Fibroblast of peridontal ligament (primary cell): Measurements from ENCODE around the gene LYG1.

Experiments used
- DNase-seq: peaks from one replicate; pipeline ENCODE4 v3.0.0-alpha.2; 2010; ENCODE audit errors: extremely low read depth

LYG1 gene

DNA sequence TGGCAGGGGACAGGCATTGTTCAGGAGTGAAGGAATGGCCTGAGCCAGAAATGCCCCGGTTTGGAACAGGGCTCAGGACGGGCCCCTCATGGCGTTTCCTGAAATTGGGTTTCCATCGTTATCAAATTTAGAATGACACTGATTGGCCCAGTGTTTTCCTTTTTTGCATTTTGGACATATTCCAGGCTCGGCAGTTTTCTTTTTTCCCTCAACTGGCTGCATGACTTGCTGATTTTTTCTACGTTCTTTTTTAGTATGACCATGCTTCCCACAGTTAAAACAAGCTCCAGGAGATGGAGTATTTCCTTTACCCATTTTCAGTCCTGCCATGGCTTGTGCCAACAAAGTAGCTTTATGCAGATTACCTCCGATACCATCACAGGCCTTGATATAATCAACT lies 25.1 kb downstream of the LYG1 start:
- DNase-seq: no peak

DNA sequence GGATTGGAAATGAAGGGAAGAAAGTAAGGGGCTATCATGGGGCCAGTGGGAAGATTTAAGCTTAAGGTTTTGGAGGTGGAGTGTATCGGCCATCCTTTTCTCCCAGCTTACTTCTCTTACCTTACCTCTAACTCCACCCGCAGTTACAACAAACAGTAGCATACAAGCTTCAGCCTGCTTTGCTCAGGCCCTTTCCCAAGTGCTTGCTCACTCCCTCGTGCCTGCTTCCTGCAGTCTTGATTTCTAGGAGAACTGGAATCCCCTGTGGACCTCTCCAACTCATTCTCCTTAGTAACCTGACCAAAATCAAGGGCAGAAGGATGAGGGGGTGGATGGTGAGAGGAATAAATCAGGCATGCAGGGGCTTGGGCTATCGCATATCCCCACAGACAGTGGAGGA lies 39.8 kb downstream of the LYG1 start:
- DNase-seq: no peak

- DNase-seq: no peak
These were observed 40.8 kb downstream of the LYG1 start for GRCh38 chr2:99260184-99260583.

- no peak for DNase-seq
These were observed 41.5 kb downstream of the LYG1 start for GRCh38 chr2:99259465-99259864.

DNA sequence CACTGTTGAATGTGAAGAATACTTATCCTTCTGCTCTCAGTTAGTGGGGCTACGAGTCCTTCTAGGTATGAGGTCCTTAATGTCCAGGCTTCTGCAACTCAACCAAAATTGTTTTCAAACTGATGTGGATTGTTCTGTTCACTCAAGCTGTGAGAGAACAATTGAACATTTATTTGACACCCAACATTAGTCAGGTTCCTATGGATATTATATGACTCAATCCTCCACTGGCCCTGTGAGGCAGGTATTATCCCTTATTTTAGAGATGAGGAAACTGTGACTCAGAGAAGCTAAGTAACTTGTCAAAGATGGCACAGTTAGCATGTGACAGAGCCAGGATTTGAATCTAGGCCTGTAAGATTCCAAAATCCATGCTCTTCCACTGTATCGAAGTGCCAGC lies 44.3 kb downstream of the LYG1 start:
- no peak for DNase-seq

- no peak for DNase-seq
These were observed 45.3 kb downstream of the LYG1 start, which contains the start of gene LYG2 for GRCh38 chr2:99255491-99256318. Gene LYG2, minus strand, starts transcription at chr2:99255666. Its CDS starts 1,406 bp downstream, at chr2:99254260.

GRCh38 chr2:99249951-99250350 lies 51.0 kb downstream of the LYG1 start:
- no peak for DNase-seq

GRCh38 chr2:99242151-99242550 lies 58.8 kb downstream of the LYG1 start:
- no peak for DNase-seq

- no peak for DNase-seq
These were observed 60.6 kb downstream of the LYG1 start for GRCh38 chr2:99240431-99240830.

GRCh38 chr2:99238599-99238998 lies 62.4 kb downstream of the LYG1 start:
- DNase-seq: no peak
